Embryonic facial prominence (tissue), 1 donor: ENCODE results near the gene CRNN.
A peak's percentile ranks its signal among the peaks of the same experiment; 100 is the strongest.

Source experiments
- DNase-seq: peaks from one replicate; pipeline ENCODE4 v3.0.0-alpha.2; 2016; ENCODE audit errors: extremely low spot score

CRNN gene

GRCh38 chr1:152413909-152414308, at the start of gene CRNN:
TSS of gene CRNN (minus strand) at chr1:152414263. CDS start at chr1:152412233, 2,030 bp downstream.
- DNase-seq, result no peak

DNA sequence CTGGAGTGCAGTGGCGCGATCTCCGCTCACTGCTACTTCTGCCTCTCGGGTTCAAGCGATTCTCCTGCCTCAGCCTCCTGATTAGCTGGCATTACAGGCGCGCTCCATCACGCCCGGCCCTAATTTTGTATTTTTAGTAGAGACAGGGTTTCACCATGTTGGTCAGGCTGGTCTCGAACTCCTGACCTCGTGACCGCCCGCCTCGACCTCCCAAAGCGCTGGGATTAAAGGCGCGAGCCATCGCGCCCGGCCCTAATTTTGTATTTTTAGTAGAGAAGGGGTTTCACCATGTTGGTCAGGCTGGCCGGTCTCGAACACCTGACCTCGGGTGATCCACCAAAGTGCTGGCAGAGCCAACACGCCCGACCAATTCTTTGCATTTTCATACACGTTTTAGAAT, 48.6 kb upstream of the CRNN start:
- DNase-seq, result no peak

GRCh38 chr1:152461544-152461943, 47.5 kb upstream of the CRNN start:
- DNase-seq, result no peak

GRCh38 chr1:152460529-152460899, 46.5 kb upstream of the CRNN start:
- no peak for DNase-seq

DNA sequence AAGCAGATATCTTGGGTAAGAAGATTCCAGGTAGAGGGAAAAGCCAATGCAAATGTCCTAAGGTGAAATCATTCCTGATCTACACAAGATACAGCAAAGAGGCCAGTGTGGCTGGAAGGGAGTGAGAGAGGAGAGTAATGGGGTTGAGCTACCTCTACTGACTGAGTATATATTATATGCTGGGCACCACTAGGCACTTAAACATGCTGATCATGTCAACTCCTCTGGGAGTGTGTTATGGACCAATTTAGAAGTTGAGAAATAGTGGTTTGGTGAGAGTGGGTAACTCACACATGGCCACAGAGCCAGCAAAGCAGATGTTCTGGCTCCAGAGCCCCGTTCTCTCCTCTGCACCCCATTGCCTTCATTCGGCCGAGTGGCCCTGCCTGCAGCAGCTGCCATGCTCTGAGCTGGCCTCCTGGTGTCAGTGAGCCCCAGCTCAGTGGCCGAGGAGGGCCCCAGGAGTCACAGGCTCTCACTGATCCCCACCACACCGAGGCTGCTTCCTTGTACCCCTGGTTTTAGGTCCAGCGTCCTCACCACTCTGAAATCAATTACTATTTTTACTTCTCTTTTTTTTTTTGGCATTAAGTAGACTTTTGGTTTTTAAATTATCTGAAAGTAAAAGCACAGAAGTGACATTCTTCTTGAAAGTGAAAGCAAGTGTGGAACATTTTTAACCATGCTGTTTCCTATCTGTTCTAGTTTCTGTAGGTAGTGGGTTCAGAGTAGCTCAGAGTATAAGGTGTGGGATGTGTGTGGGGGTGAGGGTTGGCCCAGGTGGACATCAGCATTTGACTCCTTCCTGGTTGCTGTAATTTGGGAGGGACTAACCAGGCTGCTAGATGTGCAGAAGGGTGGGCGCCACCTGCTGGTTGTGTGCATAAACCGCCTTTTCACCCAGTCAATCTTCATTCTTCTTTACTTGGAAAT, 45.8 kb upstream of the CRNN start:
- no peak for DNase-seq

DNA sequence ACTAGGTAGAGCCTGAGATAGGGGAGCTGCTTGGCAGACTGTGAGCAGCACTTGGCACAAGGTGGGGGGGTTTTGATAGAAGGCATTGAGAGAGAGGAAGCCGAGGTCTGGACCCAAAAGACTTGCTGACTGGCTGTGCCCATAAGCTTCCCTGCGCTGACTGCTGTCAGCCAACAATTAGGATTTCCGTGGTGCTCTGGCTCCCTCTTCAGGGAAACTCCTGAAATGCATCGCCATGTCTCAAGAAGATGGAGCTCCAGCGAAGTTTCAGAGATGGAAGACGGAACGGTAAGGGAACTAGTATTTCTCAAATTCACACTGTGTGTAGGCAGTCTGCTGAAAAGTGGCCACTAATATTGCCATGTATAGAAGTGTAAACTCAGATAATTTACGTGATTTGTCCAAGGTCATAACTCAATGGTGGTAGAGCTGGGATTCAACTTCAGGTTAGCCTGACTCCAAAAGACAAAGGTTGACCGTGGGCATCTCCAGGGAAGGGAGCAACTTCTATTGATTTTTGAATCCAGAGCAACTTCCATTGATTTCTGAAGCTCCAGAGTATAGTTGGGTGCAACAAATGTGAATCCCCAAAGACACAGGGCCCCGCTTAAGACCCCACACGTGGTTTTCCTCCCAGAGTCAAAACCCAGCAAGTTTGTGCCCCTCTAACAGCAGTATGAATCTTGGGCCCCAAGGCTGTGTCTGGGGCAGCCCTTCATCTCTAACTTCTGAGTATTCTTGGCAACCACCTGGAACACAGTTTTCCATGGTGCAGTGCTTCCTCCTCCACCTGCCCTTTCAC, 44.5 kb upstream of the CRNN start:
- peak; percentile 51 for DNase-seq

DNA sequence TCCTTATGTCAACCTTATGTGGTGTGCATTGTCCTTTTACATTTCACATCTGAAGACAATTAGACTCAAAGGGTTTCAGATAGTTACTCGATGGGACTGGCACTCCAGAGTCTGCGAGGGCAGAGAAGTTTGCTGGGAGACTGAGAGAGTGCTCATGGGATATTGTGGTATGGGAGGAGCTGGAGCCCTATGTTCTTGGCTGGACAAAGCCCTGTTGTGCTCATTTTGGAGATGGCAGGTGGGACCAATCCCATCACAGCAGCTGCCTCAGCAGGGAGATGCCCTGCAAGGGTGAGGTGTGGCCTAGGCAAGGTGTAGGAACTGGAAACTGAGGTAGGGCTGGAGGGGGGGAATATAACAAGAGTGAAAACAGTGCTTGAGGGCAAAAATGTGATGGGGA, 43.5 kb upstream of the CRNN start:
- DNase-seq, result no peak

DNA sequence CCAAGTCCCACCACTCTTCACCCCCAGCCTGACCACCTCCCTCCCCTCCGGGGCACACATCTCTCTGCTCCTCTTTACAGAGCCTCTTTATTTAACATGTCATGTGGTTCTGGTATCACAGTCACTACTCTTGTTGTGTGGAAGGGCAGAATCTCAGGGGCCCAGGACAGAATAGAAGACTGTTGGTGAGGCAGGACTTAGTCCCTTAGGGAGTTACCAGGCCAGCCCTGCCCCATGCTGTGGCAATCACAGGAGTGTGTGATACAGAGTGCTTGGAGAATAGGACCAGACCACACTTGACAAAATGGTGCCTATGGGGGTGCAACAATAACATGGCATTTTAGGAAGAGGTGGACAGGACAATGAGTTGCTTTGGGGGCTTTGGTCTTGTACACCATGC, 43.0 kb upstream of the CRNN start:
- DNase-seq, result no peak

GRCh38 chr1:152451254-152451653, 37.2 kb upstream of the CRNN start:
- DNase-seq, result no peak

DNA sequence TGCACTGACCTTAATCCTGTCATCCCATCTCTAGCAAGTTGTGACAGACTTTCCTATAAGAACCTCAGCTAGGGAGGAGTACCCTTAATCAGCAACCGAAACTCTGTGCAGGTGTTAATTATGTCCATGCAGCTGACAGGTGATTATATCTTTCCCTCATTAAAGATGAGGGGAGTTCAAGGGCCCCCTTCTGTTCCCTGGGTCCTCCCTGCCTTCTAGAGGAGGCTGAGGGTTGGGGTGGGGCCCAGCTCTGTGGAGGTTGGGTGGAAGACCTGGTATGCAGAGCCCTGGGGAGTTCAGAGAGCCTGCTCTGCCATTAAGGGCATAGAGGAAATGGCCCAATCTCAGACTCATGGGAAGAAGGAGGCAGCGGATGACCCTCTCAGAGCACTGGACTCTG, 35.6 kb upstream of the CRNN start:
- no peak for DNase-seq

DNA sequence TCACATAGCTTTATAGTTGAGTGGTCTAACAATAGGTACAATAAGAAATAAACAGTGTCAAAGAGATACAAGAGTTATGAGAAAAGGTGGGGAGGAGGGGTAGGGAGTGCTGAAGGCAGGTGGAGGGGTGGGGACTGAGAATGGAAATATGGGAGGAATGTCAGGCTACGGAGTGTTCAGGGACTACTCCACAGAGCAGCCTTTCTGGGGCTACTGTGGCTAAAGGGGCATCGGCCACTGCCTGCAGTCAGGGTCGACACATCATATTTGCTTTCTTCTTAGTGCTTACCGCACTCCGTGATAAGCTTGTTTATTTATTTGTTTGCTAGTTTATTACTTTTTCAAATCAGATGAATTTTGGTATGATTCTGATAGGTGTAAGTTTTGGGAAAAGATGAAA, 34.4 kb upstream of the CRNN start:
- DNase-seq, result no peak

GRCh38 chr1:152448095-152448494, 34.0 kb upstream of the CRNN start:
- DNase-seq, result no peak

DNA sequence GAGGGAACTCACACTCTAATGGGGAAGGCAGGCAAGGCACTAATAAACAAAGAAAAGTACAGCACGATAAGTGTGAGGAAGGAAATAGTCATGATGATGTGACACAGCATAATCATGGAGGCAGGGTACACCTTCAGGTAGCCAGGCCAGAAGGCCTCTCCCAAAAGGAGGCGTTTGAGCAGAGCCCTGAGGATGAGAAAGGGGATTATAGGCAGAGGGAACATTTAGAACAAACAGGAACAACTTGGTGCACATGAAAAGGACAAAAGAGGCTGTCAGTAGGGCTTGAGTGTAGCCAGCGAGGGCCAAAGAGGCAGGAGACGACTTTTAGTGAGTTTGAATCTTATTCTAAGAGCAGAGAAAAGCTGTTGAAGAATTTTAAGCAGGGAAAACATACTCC, 33.4 kb upstream of the CRNN start:
- DNase-seq, result no peak

DNA sequence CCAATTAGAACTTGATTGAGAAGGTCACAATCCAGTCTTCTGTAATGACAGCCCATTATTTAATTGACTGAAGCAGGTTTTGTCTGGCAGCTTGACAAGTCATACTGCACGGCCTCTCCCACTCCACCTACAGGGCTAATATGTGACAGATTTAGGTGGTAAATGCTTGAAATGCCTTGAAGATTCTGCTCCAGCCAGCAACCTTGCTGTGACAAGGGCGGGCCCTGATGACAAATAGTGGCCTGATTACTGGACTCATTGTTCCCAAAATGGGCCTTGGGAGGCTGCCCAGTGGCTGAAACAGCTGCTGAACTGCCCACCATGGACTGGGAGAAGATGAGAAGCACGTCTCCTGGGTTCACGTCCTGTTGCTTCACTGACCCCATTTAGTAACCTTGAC, 30.0 kb upstream of the CRNN start:
- DNase-seq, result no peak

DNA sequence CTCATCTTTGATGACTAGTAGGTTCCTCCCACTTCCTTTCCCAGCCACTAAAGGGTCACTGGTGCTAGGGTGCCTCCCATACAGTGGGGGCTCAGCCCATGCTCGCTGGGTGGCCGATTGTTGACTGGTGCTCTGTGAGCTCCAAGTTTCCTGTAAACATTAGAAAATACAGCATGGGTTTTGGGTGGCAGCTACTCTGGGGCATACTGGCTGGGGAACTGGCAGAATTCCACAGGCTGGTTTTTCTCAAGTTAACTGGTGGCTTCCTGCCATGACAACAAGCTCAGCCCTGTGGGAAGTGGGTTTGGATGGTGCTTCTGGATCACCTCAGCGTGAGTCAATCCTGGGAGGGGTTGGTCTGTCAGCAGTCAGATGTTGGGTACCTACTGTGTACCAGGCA, 28.7 kb upstream of the CRNN start:
- DNase-seq, result no peak

DNA sequence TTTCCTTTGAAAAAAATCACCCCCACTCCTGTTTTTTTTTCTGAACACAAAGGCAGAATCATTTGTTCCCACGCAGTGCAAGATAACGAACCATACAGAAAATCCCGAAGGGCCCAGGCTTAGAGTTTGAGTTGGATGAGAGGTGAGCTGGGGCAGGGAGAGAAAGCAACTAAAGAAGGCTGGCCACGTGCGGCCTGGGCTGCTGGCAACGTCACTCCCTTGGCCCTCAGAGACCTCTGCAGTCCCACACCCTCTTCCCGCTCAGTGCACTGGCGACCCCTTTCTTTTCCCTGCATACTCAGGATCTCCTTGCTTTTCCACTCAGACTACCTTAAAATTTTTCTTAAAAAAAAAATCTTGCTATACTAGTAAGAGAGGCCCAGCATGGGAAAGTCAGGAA, 28.2 kb upstream of the CRNN start:
- DNase-seq, result no peak

GRCh38 chr1:152441756-152442155, 27.7 kb upstream of the CRNN start:
- DNase-seq, result no peak

GRCh38 chr1:152440635-152441471, 26.8 kb upstream of the CRNN start:
- DNase-seq, result no peak

DNA sequence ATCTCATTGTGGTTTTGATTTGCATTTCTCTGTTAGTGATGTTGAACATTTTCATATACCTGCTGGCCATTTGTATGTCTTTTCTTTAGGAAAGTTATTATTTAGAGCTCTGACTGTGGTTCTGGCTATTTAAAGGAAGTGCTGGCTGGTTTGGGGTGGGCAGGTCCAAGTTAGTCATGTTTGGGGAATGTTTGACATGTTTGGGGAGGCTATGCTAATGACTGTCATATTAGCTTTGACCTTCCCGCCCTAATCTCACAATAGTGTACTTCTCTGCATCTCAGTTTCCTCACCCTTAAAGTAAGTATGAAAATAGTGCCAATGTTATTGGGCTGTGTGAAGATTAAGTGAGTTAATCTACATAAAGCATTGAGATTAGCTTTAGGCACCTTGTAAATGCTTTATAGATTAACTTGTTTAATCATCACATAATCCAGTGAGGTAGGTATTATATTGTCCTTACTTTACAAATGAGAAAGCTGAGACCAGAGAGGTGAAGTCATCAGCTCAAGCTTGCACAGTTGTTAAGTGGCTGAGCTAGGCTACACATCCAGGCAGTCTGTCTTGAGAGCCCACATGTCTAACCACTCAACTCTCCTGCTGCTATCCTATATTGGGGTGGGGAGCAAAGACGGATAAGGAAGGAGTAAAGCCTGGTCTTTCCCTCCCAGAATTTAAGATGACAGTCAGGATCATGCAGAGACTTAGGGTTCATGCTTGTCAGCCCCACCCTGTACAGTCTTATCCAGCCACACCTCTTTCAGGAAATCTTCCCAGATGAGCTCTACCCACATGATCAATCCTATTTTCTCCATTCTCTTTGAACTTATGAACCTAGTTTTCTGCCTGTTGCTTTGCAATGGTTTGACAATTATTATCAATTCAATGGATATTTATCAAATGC, 22.8 kb upstream of the CRNN start:
- DNase-seq, result no peak

DNA sequence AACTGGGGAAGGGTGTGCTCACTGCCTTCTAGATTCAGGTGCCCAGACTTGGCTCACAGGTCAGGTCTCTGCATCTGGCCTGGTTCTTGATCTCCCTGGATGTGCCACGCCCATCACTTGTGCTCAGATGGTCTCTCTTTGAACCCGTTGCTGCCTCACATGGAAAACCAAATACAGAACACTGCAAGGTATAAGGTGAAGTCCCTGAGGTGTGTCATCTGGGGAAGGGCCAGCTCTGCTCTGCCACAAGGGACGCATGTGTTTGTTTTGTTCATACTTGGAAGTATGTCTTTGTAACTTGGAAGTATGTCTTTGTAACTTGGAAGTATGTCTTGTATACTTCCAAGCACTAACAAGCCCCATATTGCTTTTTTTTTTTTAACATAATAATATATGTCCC, 13.4 kb upstream of the CRNN start:
- DNase-seq, result no peak

GRCh38 chr1:152426731-152427130, 12.7 kb upstream of the CRNN start:
- no peak for DNase-seq
